ENCODE measurements around the gene RASAL3. TPM values are rescaled to one million over a fixed set of nuclear protein-coding genes. Genes with fewer than 3 reads are reported as not detected.
A peak's percentile ranks its signal among the peaks of the same experiment; 100 is the strongest.

The RASAL3 gene
- total and polyA plus RNA-seq, 4 donors, result 0.76 to 1.5 (median 1.1) TPM

- H3K4me3 ChIP-seq (ENCODE audit: low read depth in 1 of 3, low read length in 3 of 3), result no peak overlapping the region
- H3K9ac ChIP-seq (ENCODE audit: low read depth in 1 of 2, low read length in 2 of 2), result no peak overlapping the region
- no peaks in the 10 kb centered on the region for H3K9me3 ChIP-seq (ENCODE audit: control insufficient read depth in 4 of 4, low read length in 3 of 4)
- 60% methylated on average over 2 of the region's 2 CpGs for WGBS
- TF ChIP-seq RXRA (IDR thresholded peaks at IDR 0.05), result peak in 1 of 2 donors; percentile 22
- peak in 1 of 2 donors; percentile 17 for TF ChIP-seq HNF4A (conservative IDR thresholded peaks at IDR 0.05)
- TF ChIP-seq ATF3 (IDR thresholded peaks at IDR 0.05), result no peak
- TF ChIP-seq ZBTB33 (IDR thresholded peaks at IDR 0.05), result no peak
- DNase-seq (ENCODE audit: low spot score), result no peak
- H3K36me3 ChIP-seq (ENCODE audit: control insufficient read depth in 4 of 4, insufficient read depth in 3 of 4, low read depth in 1 of 4, low read length in 3 of 4), result no peaks in the 10 kb centered on the region
- H3K27ac ChIP-seq (ENCODE audit: low read depth in 1 of 2, low read length in 2 of 2), result no peak overlapping the region
- no peaks in the 10 kb centered on the region for H3K27me3 ChIP-seq (ENCODE audit: control insufficient read depth in 4 of 4, insufficient read depth in 4 of 4, low read length in 3 of 4)
- peaks cover 12 to 24% (median 16%) of the 10 kb centered on the region in 4 donors for H3K4me1 ChIP-seq (ENCODE audit: control insufficient read depth in 4 of 4, insufficient read depth in 4 of 4, low read length in 3 of 4)
These were observed 26.2 kb downstream of the RASAL3 start for GRCh38 chr19:15438124-15438496.

GRCh38 chr19:15437355-15438123 is 26.8 kb downstream of the RASAL3 start:
- Histone ChIP-seq H3K27ac (ENCODE audit: low read depth in 1 of 2, low read length in 2 of 2) (no peak overlapping the region), H3K9me3 (ENCODE audit: control insufficient read depth in 4 of 4, low read length in 3 of 4) (no peaks in the 10 kb centered on the region), H3K9ac (ENCODE audit: low read depth in 1 of 2, low read length in 2 of 2) (no peak overlapping the region), H3K4me3 (ENCODE audit: low read depth in 1 of 3, low read length in 3 of 3) (no peak overlapping the region), H3K27me3 (ENCODE audit: control insufficient read depth in 4 of 4, insufficient read depth in 4 of 4, low read length in 3 of 4) (no peaks in the 10 kb centered on the region), H3K36me3 (ENCODE audit: control insufficient read depth in 4 of 4, insufficient read depth in 3 of 4, low read depth in 1 of 4, low read length in 3 of 4) (no peaks in the 10 kb centered on the region), H3K4me1 (ENCODE audit: control insufficient read depth in 4 of 4, insufficient read depth in 4 of 4, low read length in 3 of 4) (peaks cover 12 to 24% (median 18%) of the 10 kb centered on the region in 4 donors)
- 49% methylated on average over 10 of the region's 10 CpGs for WGBS
- DNase-seq (ENCODE audit: low spot score), result no peak
- TF ChIP-seq FOXA2 (IDR thresholded peaks at IDR 0.05) (no peak), TAF1 (conservative IDR thresholded peaks at IDR 0.05) (no peak), HNF4G (IDR thresholded peaks at IDR 0.05) (no peak), HNF4A (conservative IDR thresholded peaks at IDR 0.05) (peak; percentile 38 to 69), JUND (IDR thresholded peaks at IDR 0.05) (no peak), RAD21 (IDR thresholded peaks at IDR 0.05) (peak; percentile 72 to 74), RXRA (IDR thresholded peaks at IDR 0.05) (peak; percentile 44 to 72), ATF3 (IDR thresholded peaks at IDR 0.05) (no peak), GABPA (IDR thresholded peaks at IDR 0.05 in 1 of 2, conservative IDR thresholded peaks at IDR 0.05 in 1 of 2) (no peak), CTCF (IDR thresholded peaks at IDR 0.05; ENCODE audit: low read depth, low read length, missing input control) (peak; percentile 42), ZBTB33 (IDR thresholded peaks at IDR 0.05) (no peak), MAX (IDR thresholded peaks at IDR 0.05) (no peak), EGR1 (IDR thresholded peaks at IDR 0.05; ENCODE audit: low read depth in 2 of 2) (no peak), FOXA1 (IDR thresholded peaks at IDR 0.05) (no peak), REST (IDR thresholded peaks at IDR 0.05) (no peak), NR2F2 (IDR thresholded peaks at IDR 0.05) (no peak), SP1 (IDR thresholded peaks at IDR 0.05) (peak; percentile 67)
